IMR-90 (cell line): ENCODE measurements around the gene ACSL1. TPM values are rescaled to one million over a fixed set of nuclear protein-coding genes. Genes with fewer than 3 reads are reported as not detected.

Experiments used
- ATAC-seq: fragments of 200-7000 bp; cut with Tn5 transposase; 2 replicates; pipeline ENCODE4 v1.9.1; 2020; ENCODE audit warnings: low read depth, mild to moderate bottlenecking, moderate library complexity
- BruUV-seq: library from RNA; stranded (reverse); fragments of 400-500 nt; replicated peaks from 2 replicates; lab custom pipeline; 2021; lab: Mats Ljungman, UMichigan
- CTCF ChIA-PET: fragments of 300-600 bp; formaldehyde crosslinking; extraction: SDS; loops from one replicate; lab custom pipeline; 2021; ENCODE audit warnings: antibody characterized with exemption; lab: Yijun Ruan, JAX
- POLR2A ChIA-PET: fragments of 300-600 bp; sonication (Branson Sonifier 250); formaldehyde crosslinking; loops from one replicate; lab custom pipeline; 2022; ENCODE audit warnings: antibody characterized with exemption; ENCODE audit not compliant: unreplicated experiment; lab: Charles Lee
- DNase-seq: peaks from one replicate; pipeline ENCODE4 v3.0.0; 2013
- H2AFZ ChIP-seq: replicated peaks from 2 replicates; pipeline ENCODE3; 2013; ENCODE audit warnings: low read length, mild to moderate bottlenecking; ENCODE audit not compliant: poor library complexity
- H2AK5ac ChIP-seq: 2 replicates; pipeline ENCODE4 v1.6.1; 2013; ENCODE audit warnings: low read depth, low read length, inconsistent platforms
- H2AK9ac ChIP-seq: replicated peaks from 2 replicates; pipeline ENCODE3; 2013; ENCODE audit warnings: mild to moderate bottlenecking, low read depth, low read length, moderate library complexity; ENCODE audit not compliant: poor library complexity
- H2BK120ac ChIP-seq: 2 replicates; pipeline ENCODE4 v1.6.1; 2013; ENCODE audit warnings: low read depth, low read length, inconsistent platforms
- H2BK15ac ChIP-seq: 3 replicates; pipeline ENCODE4 v1.6.1; 2013; ENCODE audit warnings: low read depth, low read length, inconsistent platforms
- H2BK20ac ChIP-seq: 2 replicates; pipeline ENCODE4 v1.6.1; 2013; ENCODE audit warnings: low read depth, mild to moderate bottlenecking, inconsistent platforms, low read length, moderate library complexity
- H2BK5ac ChIP-seq: 2 replicates; pipeline ENCODE4 v1.6.1; 2013; ENCODE audit warnings: mild to moderate bottlenecking, low read depth, low read length, inconsistent platforms; ENCODE audit not compliant: poor library complexity, severe bottlenecking
- H3K14ac ChIP-seq: replicated peaks from 2 replicates; pipeline ENCODE4 v1.6.1; 2013; ENCODE audit warnings: low read depth, low read length, inconsistent platforms
- H3K18ac ChIP-seq: 2 replicates; pipeline ENCODE4 v1.6.1; 2013; ENCODE audit warnings: low read depth, low read length, control low read depth
- H3K23ac ChIP-seq: 2 replicates; pipeline ENCODE4 v1.6.1; 2013; ENCODE audit warnings: low read depth, low read length, inconsistent platforms
- H3K27ac ChIP-seq: 2 replicates; pipeline ENCODE4 v1.5.1; 2013; ENCODE audit warnings: mild to moderate bottlenecking, control low read depth, low read length; ENCODE audit not compliant: insufficient read depth
- H3K27me3 ChIP-seq: 2 replicates; pipeline ENCODE4 v1.6.1; 2013; ENCODE audit warnings: low read length; ENCODE audit not compliant: control insufficient read depth, insufficient read depth
- H3K36me3 ChIP-seq: 2 replicates; pipeline ENCODE4 v1.6.1; 2013; ENCODE audit warnings: low read length, mixed read lengths; ENCODE audit not compliant: control insufficient read depth, insufficient read depth
- H3K4ac ChIP-seq: 2 replicates; pipeline ENCODE4 v1.6.1; 2013; ENCODE audit warnings: low read depth, low read length, inconsistent platforms
- H3K4me1 ChIP-seq: 2 replicates; pipeline ENCODE4 v1.6.1; 2013; ENCODE audit warnings: low read length, mixed read lengths; ENCODE audit not compliant: control insufficient read depth, insufficient read depth
- H3K4me2 ChIP-seq: 2 replicates; pipeline ENCODE4 v1.6.1; 2013; ENCODE audit warnings: low read depth, mild to moderate bottlenecking, control low read depth, low read length, moderate library complexity
- H3K4me3 ChIP-seq: 2 replicates; pipeline ENCODE4 v1.5.1; 2013; ENCODE audit warnings: low read depth, mild to moderate bottlenecking, control low read depth, low read length, moderate library complexity; ENCODE audit not compliant: insufficient read depth
- H3K56ac ChIP-seq: 2 replicates; pipeline ENCODE4 v1.6.1; 2013; ENCODE audit warnings: low read length, inconsistent platforms; ENCODE audit not compliant: insufficient read depth; ENCODE audit errors: extremely low read depth
- H3K79me1 ChIP-seq, 2 experiments: 2 replicates each; pipeline ENCODE4 v1.6.1; 2013; ENCODE audit warnings: low read length in 2 of 2, inconsistent platforms in 1 of 2, low read depth in 1 of 2
- H3K9ac ChIP-seq: 2 replicates; pipeline ENCODE4 v1.6.1; 2013; ENCODE audit warnings: low read depth, low read length, control low read depth
- H3K9me1 ChIP-seq: 2 replicates; pipeline ENCODE4 v1.6.1; 2013; ENCODE audit warnings: low read length, inconsistent platforms; ENCODE audit not compliant: insufficient read depth
- H3K9me3 ChIP-seq: 2 replicates; pipeline ENCODE4 v1.6.1; 2013; ENCODE audit warnings: low read length; ENCODE audit not compliant: control insufficient read depth, insufficient read depth
- H4K20me1 ChIP-seq: 2 replicates; pipeline ENCODE4 v1.6.1; 2013; ENCODE audit warnings: low read length, inconsistent platforms; ENCODE audit not compliant: insufficient read depth
- H4K5ac ChIP-seq: 2 replicates; pipeline ENCODE4 v1.6.1; 2013; ENCODE audit warnings: mild to moderate bottlenecking, low read depth, low read length, control low read depth
- H4K8ac ChIP-seq, 2 experiments: 2 replicates each; pipeline ENCODE4 v1.6.1; 2013; ENCODE audit warnings: low read depth in 2 of 2, low read length in 2 of 2, control low read depth in 1 of 2, inconsistent platforms in 1 of 2
- H4K91ac ChIP-seq: 2 replicates; pipeline ENCODE4 v1.6.1; 2013; ENCODE audit warnings: low read depth, low read length, inconsistent platforms; ENCODE audit not compliant: insufficient read depth
- FOS ChIP-seq: fragments of 150-350 bp; IDR thresholded peaks from 2 replicates; pipeline ENCODE4 v1.6.1; 2016; ENCODE audit warnings: low read depth, low read length
- RCOR1 ChIP-seq: IDR thresholded peaks from 2 replicates; pipeline ENCODE4 v1.6.1; 2012; ENCODE audit warnings: mild to moderate bottlenecking, low read length, improper control_type of control experiment; ENCODE audit not compliant: insufficient replicate concordance
- WGBS, 2 experiments: methylation state at CpG; one replicate each; pipeline versions ENCODE4 v1.1.5 to v1.1.7; 2013; ENCODE audit warnings: missing lambda C conversion rate in 2 of 2; ENCODE audit not compliant: insufficient read length in 1 of 2; ENCODE audit errors: extremely low coverage in 2 of 2; 5-methylcytosine and 5-hydroxymethylcytosine counted together
- dilution Hi-C: fragments of 300-500 bp; cut with HindIII; formaldehyde crosslinking; loops from one replicate; pipeline ENCODE4 v1.14.3; 2018; ENCODE audit warnings: low sequenced_read_pairs; ENCODE audit not compliant: unreplicated experiment
- in situ Hi-C: fragments of 300-500 bp; cut with MboI; formaldehyde crosslinking; loops from 3 replicates; pipeline ENCODE4 v1.14.3; 2019; ENCODE audit warnings: low sequenced_read_pairs, inconsistent platforms, mixed read lengths
- intact Hi-C: fragments of 100-400 bp; cut with micrococcal nuclease; formaldehyde crosslinking; loops from 2 replicates; pipeline ENCODE4 v1.10.0; 2022
- polyA plus RNA-seq, 3 experiments: library from polyadenylated mRNA; depleted of rRNA; stranded (reverse); fragments of >200 nt; gene quantifications; 2 replicates each; pipeline ENCODE4 v1.2.3, GENCODE V29; 2012; ENCODE audit warnings: low replicate concordance in 1 of 3
- total RNA-seq: library from RNA; depleted of rRNA; stranded (reverse); fragments of >200 nt; gene quantifications from 2 replicates; pipeline ENCODE4 v1.2.3, GENCODE V29; 2012
- TF ChIP-seq, protein P1 (sequence below): conservative IDR thresholded peaks from 2 replicates; pipeline ENCODE4 v1.5.1; 2012; ENCODE audit warnings: mild to moderate bottlenecking, low read depth, low read length, improper control_type of control experiment

The ACSL1 gene
- total and polyA plus RNA-seq, 2 of the 4 experiments (the other 2 are of a cell fraction): 14.4 to 26.0 TPM

GRCh38 chr4:184790826-184791225 is 34.9 kb downstream of the ACSL1 start:
- in situ Hi-C loops: no loop called here
- BruUV-seq: no TSS peak
- POLR2A ChIA-PET: no interaction called here

More at GRCh38 chr4:184790826-184791225, 34.9 kb downstream of the ACSL1 start:
- DNase-seq (no peak), ATAC-seq (no peak)
- Histone ChIP-seq H3K18ac (no peak overlapping the region), H2BK120ac (no peak overlapping the region), H2AFZ (no peak overlapping the region), H2AK9ac (no peak overlapping the region), H2BK15ac (no peak overlapping the region), H3K4me2 (no peak overlapping the region), H3K79me1 (no peaks in the 10 kb centered on the region; a peak in 1 of 4 replicates), H4K8ac (no peak overlapping the region), H2AK5ac (no peak overlapping the region), H3K23ac (no peak overlapping the region), H3K9me1 (peaks cover 5% of the 10 kb centered on the region), H3K9me3 (no peaks in the 10 kb centered on the region), H3K27me3 (no peaks in the 10 kb centered on the region), H3K4ac (no peak overlapping the region), H4K91ac (no peak overlapping the region), H3K27ac (no peak overlapping the region), H2BK20ac (no peak overlapping the region), H4K20me1 (peaks cover 12% of the 10 kb centered on the region; the same call in 1 of the 2 replicates), H3K14ac (no peak overlapping the region), H3K4me3 (no peak overlapping the region), H2BK5ac (no peak overlapping the region), H3K56ac (no peak overlapping the region), H4K5ac (no peak overlapping the region), H3K9ac (no peak overlapping the region), H3K4me1 (peaks cover 4% of the 10 kb centered on the region; the same call in 1 of the 2 replicates), H3K36me3 (0 out of 2 replicates have a peak, but pooled peaks cover under 1% of the 10 kb centered on the region)
- intact Hi-C loops: no loop called here
- CTCF ChIA-PET: no interaction called here
- WGBS, 2 experiments: no CpG with 5 or more reads among the region's 3 CpGs
- dilution Hi-C loops: no loop called here
- TF ChIP-seq RCOR1: no peak
- no peak for TF ChIP-seq FOS
- TF ChIP-seq, protein P1, sequence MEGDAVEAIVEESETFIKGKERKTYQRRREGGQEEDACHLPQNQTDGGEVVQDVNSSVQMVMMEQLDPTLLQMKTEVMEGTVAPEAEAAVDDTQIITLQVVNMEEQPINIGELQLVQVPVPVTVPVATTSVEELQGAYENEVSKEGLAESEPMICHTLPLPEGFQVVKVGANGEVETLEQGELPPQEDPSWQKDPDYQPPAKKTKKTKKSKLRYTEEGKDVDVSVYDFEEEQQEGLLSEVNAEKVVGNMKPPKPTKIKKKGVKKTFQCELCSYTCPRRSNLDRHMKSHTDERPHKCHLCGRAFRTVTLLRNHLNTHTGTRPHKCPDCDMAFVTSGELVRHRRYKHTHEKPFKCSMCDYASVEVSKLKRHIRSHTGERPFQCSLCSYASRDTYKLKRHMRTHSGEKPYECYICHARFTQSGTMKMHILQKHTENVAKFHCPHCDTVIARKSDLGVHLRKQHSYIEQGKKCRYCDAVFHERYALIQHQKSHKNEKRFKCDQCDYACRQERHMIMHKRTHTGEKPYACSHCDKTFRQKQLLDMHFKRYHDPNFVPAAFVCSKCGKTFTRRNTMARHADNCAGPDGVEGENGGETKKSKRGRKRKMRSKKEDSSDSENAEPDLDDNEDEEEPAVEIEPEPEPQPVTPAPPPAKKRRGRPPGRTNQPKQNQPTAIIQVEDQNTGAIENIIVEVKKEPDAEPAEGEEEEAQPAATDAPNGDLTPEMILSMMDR: no peak
